K562 (cell line): ENCODE measurements around the gene NBR1. TPM values are rescaled to one million over a fixed set of nuclear protein-coding genes. Genes with fewer than 3 reads are reported as not detected.

Experiments used
- E2F3 ChIP-seq: fragments of 250-450 bp; sonication (Bioruptor Pico); IDR thresholded peaks from 2 replicates; pipeline ENCODE4 v1.4.0; 2020; ENCODE audit warnings: mild to moderate bottlenecking
- HNRNPL ChIP-seq: fragments of 200-400 bp; formaldehyde crosslinking; IDR thresholded peaks from 2 replicates; pipeline ENCODE4 v1.6.1; 2017; ENCODE audit warnings: low read depth, mild to moderate bottlenecking, low read length
- PCBP1 ChIP-seq: fragments of 200-400 bp; formaldehyde crosslinking; IDR thresholded peaks from 2 replicates; pipeline ENCODE4 v1.6.1; 2018; ENCODE audit warnings: mild to moderate bottlenecking, low read depth, low read length; ENCODE audit not compliant: poor library complexity, severe bottlenecking
- PHF8 ChIP-seq: fragments of 200-600 bp; sonication (generic); IDR thresholded peaks from 2 replicates; pipeline ENCODE4 v1.6.1; 2012; ENCODE audit warnings: mixed run types, mild to moderate bottlenecking, inconsistent platforms, low read length, moderate library complexity, borderline replicate concordance
- ZNF174 ChIP-seq: fragments of 250-450 bp; sonication (Bioruptor Pico); IDR thresholded peaks from 2 replicates; pipeline ENCODE4 v1.4.0; 2020; ENCODE audit warnings: mild to moderate bottlenecking
- polyA plus RNA-seq, 8 experiments: library from polyadenylated mRNA; depleted of rRNA in 4 of 8; stranded (reverse) in 5 of 8; unstranded in 3 of 8; fragments of >200 nt; fragmentation: Nextera tagmentation in 2 of 8; fragmentation: Illumina TruSeq in 1 of 8; extraction: Ambion mirVana in 2 of 8; extraction: Trizol in 1 of 8; gene quantifications; 2 replicates each; pipeline versions ENCODE4 v1.2.1 to v1.2.3, GENCODE V29; 2011 to 2014; ENCODE audit warnings: inconsistent platforms in 1 of 8, missing spikeins in 1 of 8
- total RNA-seq, 7 experiments: library from RNA; depleted of rRNA in 6 of 7; stranded (reverse); fragments of >200 nt in 6 of 7; fragmentation: Illumina TruSeq in 2 of 7; extraction: Trizol in 2 of 7; gene quantifications; 2 replicates each; pipeline versions ENCODE4 v1.2.1 to v1.2.3, GENCODE V29; 2011 to 2021; ENCODE audit warnings: low replicate concordance in 1 of 7
- TF ChIP-seq, protein P1 (sequence below): fragments of 250-450 bp; sonication (Bioruptor Pico); IDR thresholded peaks from 2 replicates; pipeline ENCODE4 v1.4.0; 2020

NBR1 gene
- total and polyA plus RNA-seq, 9 of the 15 experiments (the other 6 are each of a cell fraction or from before 2014, with no cell fraction given) = 4.2 to 70.1 (median 39.9) TPM

GRCh38 chr17:43211123-43211479 lies 40.1 kb downstream of the NBR1 start (continued):
- TF ChIP-seq PCBP1 (no peak), HNRNPL (no peak), ZNF174 (CRISPR knock-in tag) (no peak), PHF8 (no peak), E2F3 (no peak)
- TF ChIP-seq, protein P1, sequence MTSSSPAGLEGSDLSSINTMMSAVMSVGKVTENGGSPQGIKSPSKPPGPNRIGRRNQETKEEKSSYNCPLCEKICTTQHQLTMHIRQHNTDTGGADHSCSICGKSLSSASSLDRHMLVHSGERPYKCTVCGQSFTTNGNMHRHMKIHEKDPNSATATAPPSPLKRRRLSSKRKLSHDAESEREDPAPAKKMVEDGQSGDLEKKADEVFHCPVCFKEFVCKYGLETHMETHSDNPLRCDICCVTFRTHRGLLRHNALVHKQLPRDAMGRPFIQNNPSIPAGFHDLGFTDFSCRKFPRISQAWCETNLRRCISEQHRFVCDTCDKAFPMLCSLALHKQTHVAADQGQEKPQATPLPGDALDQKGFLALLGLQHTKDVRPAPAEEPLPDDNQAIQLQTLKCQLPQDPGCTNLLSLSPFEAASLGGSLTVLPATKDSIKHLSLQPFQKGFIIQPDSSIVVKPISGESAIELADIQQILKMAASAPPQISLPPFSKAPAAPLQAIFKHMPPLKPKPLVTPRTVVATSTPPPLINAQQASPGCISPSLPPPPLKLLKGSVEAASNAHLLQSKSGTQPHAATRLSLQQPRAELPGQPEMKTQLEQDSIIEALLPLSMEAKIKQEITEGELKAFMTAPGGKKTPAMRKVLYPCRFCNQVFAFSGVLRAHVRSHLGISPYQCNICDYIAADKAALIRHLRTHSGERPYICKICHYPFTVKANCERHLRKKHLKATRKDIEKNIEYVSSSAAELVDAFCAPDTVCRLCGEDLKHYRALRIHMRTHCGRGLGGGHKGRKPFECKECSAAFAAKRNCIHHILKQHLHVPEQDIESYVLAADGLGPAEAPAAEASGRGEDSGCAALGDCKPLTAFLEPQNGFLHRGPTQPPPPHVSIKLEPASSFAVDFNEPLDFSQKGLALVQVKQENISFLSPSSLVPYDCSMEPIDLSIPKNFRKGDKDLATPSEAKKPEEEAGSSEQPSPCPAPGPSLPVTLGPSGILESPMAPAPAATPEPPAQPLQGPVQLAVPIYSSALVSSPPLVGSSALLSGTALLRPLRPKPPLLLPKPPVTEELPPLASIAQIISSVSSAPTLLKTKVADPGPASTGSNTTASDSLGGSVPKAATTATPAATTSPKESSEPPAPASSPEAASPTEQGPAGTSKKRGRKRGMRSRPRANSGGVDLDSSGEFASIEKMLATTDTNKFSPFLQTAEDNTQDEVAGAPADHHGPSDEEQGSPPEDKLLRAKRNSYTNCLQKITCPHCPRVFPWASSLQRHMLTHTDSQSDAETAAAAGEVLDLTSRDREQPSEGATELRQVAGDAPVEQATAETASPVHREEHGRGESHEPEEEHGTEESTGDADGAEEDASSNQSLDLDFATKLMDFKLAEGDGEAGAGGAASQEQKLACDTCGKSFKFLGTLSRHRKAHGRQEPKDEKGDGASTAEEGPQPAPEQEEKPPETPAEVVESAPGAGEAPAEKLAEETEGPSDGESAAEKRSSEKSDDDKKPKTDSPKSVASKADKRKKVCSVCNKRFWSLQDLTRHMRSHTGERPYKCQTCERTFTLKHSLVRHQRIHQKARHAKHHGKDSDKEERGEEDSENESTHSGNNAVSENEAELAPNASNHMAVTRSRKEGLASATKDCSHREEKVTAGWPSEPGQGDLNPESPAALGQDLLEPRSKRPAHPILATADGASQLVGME (CRISPR knock-in tag) = no peak
